Fibroblast of lung (primary cell): ENCODE results near the gene AK5. TPM values are rescaled to one million over a fixed set of nuclear protein-coding genes. Genes with fewer than 3 reads are reported as not detected.

ENCODE experiments used
- DNase-seq, 2 donors: peaks; one replicate each; pipeline versions ENCODE4 v3.0.0 to v3.0.0-alpha.2; 2010; ENCODE audit warnings: low read depth in 2 of 2
- H2AFZ ChIP-seq: 2 replicates; pipeline ENCODE4 v1.5.1; 2012; ENCODE audit warnings: low read length, control low read depth, inconsistent platforms
- H3K27ac ChIP-seq: 2 replicates; pipeline ENCODE4 v1.5.1; 2011; ENCODE audit warnings: low read length, control low read depth; ENCODE audit not compliant: insufficient read depth
- H3K27me3 ChIP-seq: 2 replicates; pipeline ENCODE4 v1.5.1; 2011; ENCODE audit warnings: mild to moderate bottlenecking, low read length; ENCODE audit not compliant: control insufficient read depth, insufficient read depth
- H3K36me3 ChIP-seq: 2 replicates; pipeline ENCODE4 v1.5.1; 2011; ENCODE audit warnings: low read length; ENCODE audit not compliant: control insufficient read depth, insufficient read depth
- H3K4me1 ChIP-seq: 2 replicates; pipeline ENCODE4 v1.5.1; 2011; ENCODE audit warnings: low read length; ENCODE audit not compliant: control insufficient read depth, insufficient read depth; ENCODE audit errors: extremely low read depth
- H3K4me2 ChIP-seq: 2 replicates; pipeline ENCODE4 v1.5.1; 2011; ENCODE audit warnings: low read length, control low read depth; ENCODE audit not compliant: insufficient read depth; ENCODE audit errors: extremely low read depth
- H3K4me3 ChIP-seq, 4 experiments: fragments of 200-600 bp in 1 of 4; sonication (generic) in 1 of 4; replicated peaks in 1 of 4; 2 replicates each; pipeline ENCODE4 v1.5.1; 2011 to 2016; ENCODE audit warnings: low read length in 4 of 4, low read depth in 3 of 4, mild to moderate bottlenecking in 3 of 4, control low read depth in 2 of 4, inconsistent platforms in 1 of 4, mixed read lengths in 1 of 4; ENCODE audit not compliant: insufficient read depth in 1 of 4; ENCODE audit errors: control extremely low read depth in 1 of 4
- H3K79me2 ChIP-seq: 2 replicates; pipeline ENCODE4 v1.5.1; 2012; ENCODE audit warnings: mild to moderate bottlenecking, low read length, inconsistent platforms; ENCODE audit not compliant: control insufficient read depth, insufficient read depth
- H3K9ac ChIP-seq: 2 replicates; pipeline ENCODE4 v1.5.1; 2011; ENCODE audit warnings: mild to moderate bottlenecking, low read length, control low read depth; ENCODE audit not compliant: insufficient read depth
- H3K9me3 ChIP-seq: 2 replicates; pipeline ENCODE4 v1.5.1; 2012; ENCODE audit warnings: low read depth, low read length; ENCODE audit not compliant: control insufficient read depth, insufficient read depth
- H4K20me1 ChIP-seq: 2 replicates; pipeline ENCODE4 v1.5.1; 2011; ENCODE audit warnings: low read length; ENCODE audit not compliant: control insufficient read depth, insufficient read depth; ENCODE audit errors: extremely low read depth
- CTCF ChIP-seq, 2 donors: IDR thresholded peaks in 1 of 2; conservative IDR thresholded peaks in 1 of 2; 1 replicate in 1 of 2; 2 replicates in 1 of 2; pipeline ENCODE4 v1.5.1; 2011 to 2012; ENCODE audit warnings: low read length in 2 of 2, control low read depth in 1 of 2, inconsistent platforms in 1 of 2, low read depth in 1 of 2, mild to moderate bottlenecking in 1 of 2
- EZH2 ChIP-seq: IDR thresholded peaks from 2 replicates; pipeline ENCODE4 v1.5.1; 2012; ENCODE audit warnings: low read length, control low read depth, mild to moderate bottlenecking; ENCODE audit errors: missing control alignments
- polyA plus RNA-seq, 2 donors: library from polyadenylated mRNA; depleted of rRNA in 1 of 2; stranded (reverse) in 1 of 2; unstranded in 1 of 2; fragments of >200 nt; gene quantifications; 2 replicates each; pipeline ENCODE4 v1.2.1, GENCODE V29; 2011 to 2012; ENCODE audit warnings: missing spikeins in 1 of 2
- total RNA-seq: library from RNA; depleted of rRNA; stranded (reverse); fragments of >200 nt; gene quantifications from 2 replicates; pipeline ENCODE4 v1.2.1, GENCODE V29; 2014

AK5 gene
- total and polyA plus RNA-seq, 2 donors (not counting 1 experiment from before 2014, with no cell fraction given), result 37.9 to 87.7 TPM

- no peak overlapping the region for H3K9ac ChIP-seq
- TF ChIP-seq EZH2, result no peak
- TF ChIP-seq CTCF (conservative IDR thresholded peaks at IDR 0.05 in 1 of 2, IDR thresholded peaks at IDR 0.05 in 1 of 2; ENCODE audit: low read depth in 1 of 2, low read length in 2 of 2), result no peak
- H3K27ac ChIP-seq, result no peak overlapping the region
- H3K4me1 ChIP-seq, result peaks cover 5% of the 10 kb centered on the region
- no peaks in the 10 kb centered on the region for H4K20me1 ChIP-seq
- no peaks in the 10 kb centered on the region for H3K79me2 ChIP-seq
- H3K4me3 ChIP-seq, result no peak overlapping the region
- no peak overlapping the region for H2AFZ ChIP-seq
- H3K36me3 ChIP-seq, result no peaks in the 10 kb centered on the region
- peak; percentile 64 to 74 for DNase-seq
- H3K27me3 ChIP-seq, result no peaks in the 10 kb centered on the region
- peak overlapping the region; percentile 58 for H3K4me2 ChIP-seq
- H3K9me3 ChIP-seq, result no peaks in the 10 kb centered on the region
Observed at GRCh38 chr1:77271852-77272580, 9.8 kb upstream of the AK5 start.

DNA sequence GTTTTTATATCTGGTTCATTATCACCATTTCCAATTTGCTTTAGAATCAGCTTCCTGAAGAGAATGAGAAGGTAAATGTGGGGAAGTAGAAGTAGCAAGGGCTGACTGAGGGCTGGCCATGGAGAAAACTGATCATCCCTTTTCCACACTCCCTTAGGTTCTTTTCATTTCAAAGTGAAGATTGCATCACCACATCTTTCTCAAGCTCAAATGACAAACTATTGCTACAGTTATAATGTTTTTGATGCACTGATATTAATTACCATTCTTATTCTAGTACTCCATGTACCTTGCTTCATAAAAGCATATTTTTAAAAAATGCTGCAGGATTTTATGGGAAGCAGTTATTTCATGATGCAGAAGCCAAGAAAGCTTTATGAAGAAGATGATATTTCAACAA, 7.9 kb upstream of the AK5 start:
- Histone ChIP-seq H3K9me3 (no peaks in the 10 kb centered on the region), H3K36me3 (no peaks in the 10 kb centered on the region), H3K9ac (no peak overlapping the region), H4K20me1 (no peaks in the 10 kb centered on the region), H3K4me2 (no peak overlapping the region), H3K4me3 (no peak overlapping the region), H3K79me2 (no peaks in the 10 kb centered on the region), H3K4me1 (peaks cover 5% of the 10 kb centered on the region), H3K27ac (no peak overlapping the region), H2AFZ (no peak overlapping the region), H3K27me3 (no peaks in the 10 kb centered on the region)
- DNase-seq, result peak in 1 of 2 donors; percentile 56
- TF ChIP-seq CTCF (conservative IDR thresholded peaks at IDR 0.05 in 1 of 2, IDR thresholded peaks at IDR 0.05 in 1 of 2; ENCODE audit: low read depth in 1 of 2, low read length in 2 of 2) (no peak), EZH2 (no peak)

GRCh38 chr1:77275194-77275593, 6.6 kb upstream of the AK5 start:
- Histone ChIP-seq H3K4me2 (no peak overlapping the region), H3K4me1 (peaks cover 5% of the 10 kb centered on the region), H3K9ac (no peak overlapping the region), H4K20me1 (no peaks in the 10 kb centered on the region), H3K9me3 (no peaks in the 10 kb centered on the region), H3K4me3 (no peak overlapping the region), H3K36me3 (no peaks in the 10 kb centered on the region), H3K27me3 (no peaks in the 10 kb centered on the region), H2AFZ (no peak overlapping the region), H3K27ac (no peak overlapping the region), H3K79me2 (no peaks in the 10 kb centered on the region)
- no peak for DNase-seq
- TF ChIP-seq EZH2 (no peak), CTCF (conservative IDR thresholded peaks at IDR 0.05 in 1 of 2, IDR thresholded peaks at IDR 0.05 in 1 of 2; ENCODE audit: low read depth in 1 of 2, low read length in 2 of 2) (no peak)
